K562 (cell line): Measurements from ENCODE around the gene WDHD1. TPM values are rescaled to one million over a fixed set of nuclear protein-coding genes. Genes with fewer than 3 reads are reported as not detected.

ENCODE experiments used
- ATF7 ChIP-seq: fragments of 450-650 bp; IDR thresholded peaks from 2 replicates; pipeline ENCODE4 v1.7.1; 2014; ENCODE audit warnings: mild to moderate bottlenecking, moderate library complexity
- BCOR ChIP-seq: fragments of 450-650 bp; IDR thresholded peaks from 2 replicates; pipeline ENCODE4 v1.6.1; 2016
- CEBPG ChIP-seq, 3 experiments: fragments of 200-800 bp in 1 of 3; sonication (Bioruptor generic) in 1 of 3; sonication (generic) in 1 of 3; formaldehyde crosslinking in 1 of 3; IDR thresholded peaks in 2 of 3; conservative IDR thresholded peaks in 1 of 3; 2 replicates each; pipeline versions ENCODE4 v1.6.1 to v1.8.0; 2016 to 2022; ENCODE audit warnings: missing compliant biosample characterization in 2 of 3, missing genetic modification characterization in 2 of 3, mild to moderate bottlenecking in 1 of 3, missing genetic modification reagents in 1 of 3
- DDX20 ChIP-seq: fragments of 450-650 bp; IDR thresholded peaks from 2 replicates; pipeline ENCODE4 v1.6.1; 2016; ENCODE audit warnings: missing genetic modification characterization, low read depth, mild to moderate bottlenecking, missing compliant biosample characterization, moderate library complexity
- ESRRA ChIP-seq: fragments of 450-650 bp; IDR thresholded peaks from 2 replicates; pipeline ENCODE4 v1.6.1; 2014; ENCODE audit warnings: low read depth, mild to moderate bottlenecking, moderate library complexity, borderline replicate concordance
- FUS ChIP-seq: fragments of 200-400 bp; formaldehyde crosslinking; optimal IDR thresholded peaks from 2 replicates; pipeline ENCODE3; 2017; ENCODE audit warnings: low read depth, low read length
- GMEB1 ChIP-seq: fragments of 250-450 bp; sonication (Bioruptor Pico); IDR thresholded peaks from 2 replicates; pipeline ENCODE4 v1.4.0; 2020; ENCODE audit warnings: mild to moderate bottlenecking
- HDAC3 ChIP-seq: fragments of 450-650 bp; IDR thresholded peaks from 2 replicates; pipeline ENCODE4 v1.6.1; 2018; ENCODE audit warnings: borderline replicate concordance, mild to moderate bottlenecking, moderate library complexity; ENCODE audit not compliant: partially characterized antibody
- HDAC8 ChIP-seq: fragments of 450-650 bp; IDR thresholded peaks from 2 replicates; pipeline ENCODE4 v1.6.1; 2016; ENCODE audit warnings: mild to moderate bottlenecking, missing genetic modification characterization, moderate library complexity, missing compliant biosample characterization
- ILF3 ChIP-seq: fragments of 450-650 bp; IDR thresholded peaks from 2 replicates; pipeline ENCODE4 v1.6.1; 2018; ENCODE audit warnings: antibody characterized with exemption, mild to moderate bottlenecking, moderate library complexity, borderline replicate concordance
- MTA3 ChIP-seq: fragments of 450-650 bp; formaldehyde crosslinking; IDR thresholded peaks from 2 replicates; pipeline ENCODE4 v1.6.1; 2017; ENCODE audit warnings: mild to moderate bottlenecking, borderline replicate concordance
- MYNN ChIP-seq, 2 experiments: sonication (generic); formaldehyde crosslinking in 1 of 2; IDR thresholded peaks; 2 replicates each; pipeline versions ENCODE4 v1.5.0 to v1.6.1; 2016 to 2020; ENCODE audit warnings: antibody characterized with exemption in 1 of 2, missing genetic modification reagents in 1 of 2
- PHTF2 ChIP-seq: fragments of 250-450 bp; sonication (Bioruptor Pico); IDR thresholded peaks from 2 replicates; pipeline ENCODE4 v1.5.0; 2021; ENCODE audit warnings: mild to moderate bottlenecking
- POLR2AphosphoS5 ChIP-seq: IDR thresholded peaks from 2 replicates; pipeline ENCODE4 v1.6.1; 2011; ENCODE audit warnings: mild to moderate bottlenecking, low read depth, low read length, moderate library complexity; ENCODE audit not compliant: control insufficient read depth, insufficient read depth
- PTTG1 ChIP-seq: fragments of 450-650 bp; IDR thresholded peaks from 2 replicates; pipeline ENCODE4 v1.6.1; 2016; ENCODE audit warnings: low read depth, mild to moderate bottlenecking, missing genetic modification characterization, missing compliant biosample characterization
- SRF ChIP-seq, 2 experiments: fragments of 250-450, 450-650 bp in 1 of 2; sonication (Bioruptor Pico) in 1 of 2; sonication (generic) in 1 of 2; formaldehyde crosslinking; IDR thresholded peaks; 2 replicates each; pipeline versions ENCODE4 v1.5.0 to v1.5.1; 2020 to 2022; ENCODE audit warnings: mild to moderate bottlenecking in 1 of 2, missing genetic modification reagents in 1 of 2
- TAF9B ChIP-seq: fragments of 450-650 bp; IDR thresholded peaks from 2 replicates; pipeline ENCODE4 v1.6.1; 2018; ENCODE audit warnings: mild to moderate bottlenecking; ENCODE audit not compliant: partially characterized antibody
- TBP ChIP-seq: optimal IDR thresholded peaks from 2 replicates; pipeline ENCODE3; 2011; ENCODE audit warnings: low read depth, low read length, improper control_type of control experiment
- TCF15 ChIP-seq: fragments of 250-450 bp; sonication (Bioruptor Pico); IDR thresholded peaks from 2 replicates; pipeline ENCODE4 v1.8.0; 2022; ENCODE audit warnings: moderate library complexity, mild to moderate bottlenecking, inconsistent platforms
- TRIM24 ChIP-seq, 2 experiments: fragments of 450-650 bp; IDR thresholded peaks; 2 replicates each; pipeline ENCODE4 v1.6.1; 2016
- ZBTB26 ChIP-seq: fragments of 450-650 bp; formaldehyde crosslinking; IDR thresholded peaks from 2 replicates; pipeline ENCODE4 v1.4.0; 2022; ENCODE audit warnings: missing genetic modification characterization
- ZNF507 ChIP-seq: conservative IDR thresholded peaks from 2 replicates; pipeline ENCODE4 v1.6.1; 2017; ENCODE audit warnings: missing genetic modification characterization, missing compliant biosample characterization
- ZNF551 ChIP-seq: fragments of 250-450 bp; sonication (Bioruptor Pico); IDR thresholded peaks from 2 replicates; pipeline ENCODE4 v1.5.0; 2021; ENCODE audit warnings: mild to moderate bottlenecking, moderate library complexity
- ZNF584 ChIP-seq: fragments of 200-800 bp; sonication (Bioruptor generic); IDR thresholded peaks from 2 replicates; pipeline ENCODE4 v1.6.1; 2016; ENCODE audit warnings: low read depth, mild to moderate bottlenecking, missing genetic modification characterization, missing compliant biosample characterization
- ZNF644 ChIP-seq: fragments of 200-800 bp; sonication (Bioruptor generic); IDR thresholded peaks from 2 replicates; pipeline ENCODE4 v1.6.1; 2016; ENCODE audit warnings: low read depth, missing genetic modification characterization, missing compliant biosample characterization
- polyA plus RNA-seq, 8 experiments: library from polyadenylated mRNA; depleted of rRNA in 4 of 8; stranded (reverse) in 5 of 8; unstranded in 3 of 8; fragments of >200 nt; fragmentation: Nextera tagmentation in 2 of 8; fragmentation: Illumina TruSeq in 1 of 8; extraction: Ambion mirVana in 2 of 8; extraction: Trizol in 1 of 8; gene quantifications; 2 replicates each; pipeline versions ENCODE4 v1.2.1 to v1.2.3, GENCODE V29; 2011 to 2014; ENCODE audit warnings: inconsistent platforms in 1 of 8, missing spikeins in 1 of 8
- total RNA-seq, 7 experiments: library from RNA; depleted of rRNA in 6 of 7; stranded (reverse); fragments of >200 nt in 6 of 7; fragmentation: Illumina TruSeq in 2 of 7; extraction: Trizol in 2 of 7; gene quantifications; 2 replicates each; pipeline versions ENCODE4 v1.2.1 to v1.2.3, GENCODE V29; 2011 to 2021; ENCODE audit warnings: low replicate concordance in 1 of 7

The WDHD1 gene
- total and polyA plus RNA-seq, 9 of the 15 experiments (the other 6 are each of a cell fraction or from before 2014, with no cell fraction given): 11.7 to 39.1 (median 30.0) TPM

GRCh38 chr14:55026793-55027561 lies at the start of gene WDHD1, which contains the start of gene SOCS4 (continued):
- no peak for TF ChIP-seq ILF3
- 0 out of 2 replicates have a peak, but pooled peaks have one; percentile 7 for TF ChIP-seq BCOR
- TF ChIP-seq HDAC8 (tag): no peak
- peak; percentile 64 for TF ChIP-seq ESRRA
- TF ChIP-seq TCF15 (CRISPR knock-in tag): no peak
- no peak for TF ChIP-seq ZNF507
- TF ChIP-seq POLR2AphosphoS5: peak; percentile 89
- peak; percentile 67; the same call in 1 of the 2 replicates for TF ChIP-seq MTA3
- no peak for TF ChIP-seq HDAC3
- no peak for TF ChIP-seq FUS
- TF ChIP-seq TRIM24 (IDR thresholded peaks at IDR 0.05): peak in 1 of 2 experiments; percentile 27; a peak in 1 of 4 replicates
- TF ChIP-seq ZNF584 (CRISPR knock-in tag): no peak
- no peak for TF ChIP-seq ZNF551 (CRISPR knock-in tag)
- no peak for TF ChIP-seq MYNN (IDR thresholded peaks at IDR 0.05)
- no peak for TF ChIP-seq MYNN (CRISPR knock-in tag; IDR thresholded peaks at IDR 0.05)
- no peak for TF ChIP-seq ZBTB26 (CRISPR knock-in tag)
- peak; percentile 69 for TF ChIP-seq GMEB1 (CRISPR knock-in tag)
- TF ChIP-seq TAF9B: peak; percentile 81
- no peak for TF ChIP-seq ZNF644 (tag)
- TF ChIP-seq DDX20: no peak
- peak; percentile 44; the same call in 1 of the 2 replicates for TF ChIP-seq CEBPG (CRISPR knock-in tag; IDR thresholded peaks at IDR 0.05)
- no peak for TF ChIP-seq CEBPG (tag; conservative IDR thresholded peaks at IDR 0.05 in 1 of 2, IDR thresholded peaks at IDR 0.05 in 1 of 2)
- TF ChIP-seq ATF7: peak; percentile 80
- TF ChIP-seq SRF (CRISPR knock-in tag; IDR thresholded peaks at IDR 0.05): no peak
- no peak for TF ChIP-seq PTTG1 (tag)
- no peak for TF ChIP-seq PHTF2
- peak; percentile 78 for TF ChIP-seq TBP
